GM21825 (cell line): ENCODE results near the gene TREML1.
"Not testable (repeated sequence)": the region's sequence is repeated elsewhere in the genome, so short reads cannot be mapped to it uniquely, and the experiment has no call there.

Experiments used
- ATAC-seq: cut with Tn5 transposase; IDR thresholded peaks from one replicate; pipeline ENCODE4 v1.9.1; 2021; ENCODE audit warnings: mild to moderate bottlenecking, moderate library complexity; ENCODE audit not compliant: unreplicated experiment

TREML1 gene

GRCh38 chr6:41153992-41154625 lies at the start of gene TREML1:
Gene TREML1, minus strand, starts transcription at chr6:41154347. Its CDS starts 59 bp downstream, at chr6:41154288.
- ATAC-seq, result no peak

- no peak for ATAC-seq
These were observed 47.6 kb upstream of the TREML1 start for GRCh38 chr6:41201764-41202173.

GRCh38 chr6:41200901-41201763 lies 47.0 kb upstream of the TREML1 start, which contains the start of gene TREML2:
Gene TREML2, minus strand, starts transcription at chr6:41201149. Its CDS starts 141 bp downstream, at chr6:41201008.
- ATAC-seq, result peak; percentile 40

GRCh38 chr6:41200296-41200900 lies 46.3 kb upstream of the TREML1 start:
- ATAC-seq, result peak; percentile 26

GRCh38 chr6:41199552-41200246 lies 45.6 kb upstream of the TREML1 start:
- peak; percentile 42 for ATAC-seq

- no peak for ATAC-seq
These were observed 43.1 kb upstream of the TREML1 start for GRCh38 chr6:41197234-41197633.

- no peak for ATAC-seq
These were observed 40.2 kb upstream of the TREML1 start for GRCh38 chr6:41194386-41194785.

- ATAC-seq, result no peak
These were observed 39.7 kb upstream of the TREML1 start for GRCh38 chr6:41193884-41194283.

GRCh38 chr6:41193171-41193734 lies 39.1 kb upstream of the TREML1 start:
- ATAC-seq, result no peak

GRCh38 chr6:41191569-41191968 lies 37.4 kb upstream of the TREML1 start:
- no peak for ATAC-seq

- no peak for ATAC-seq
These were observed 36.6 kb upstream of the TREML1 start for GRCh38 chr6:41190791-41191190.

GRCh38 chr6:41189967-41190366 lies 35.8 kb upstream of the TREML1 start:
- no peak for ATAC-seq

- ATAC-seq, result not testable (repeated sequence)
These were observed 34.9 kb upstream of the TREML1 start for GRCh38 chr6:41189046-41189445.

- ATAC-seq, result no peak
These were observed 34.1 kb upstream of the TREML1 start for GRCh38 chr6:41187924-41188886.

GRCh38 chr6:41186031-41186562 lies 31.9 kb upstream of the TREML1 start:
- no peak for ATAC-seq

- ATAC-seq, result no peak
These were observed 30.6 kb upstream of the TREML1 start for GRCh38 chr6:41184761-41185160.

GRCh38 chr6:41182069-41183034 lies 28.2 kb upstream of the TREML1 start:
- no peak for ATAC-seq

GRCh38 chr6:41181566-41181965 lies 27.4 kb upstream of the TREML1 start:
- ATAC-seq, result no peak
